ENCODE data around the gene GPR162. TPM values are rescaled to one million over a fixed set of nuclear protein-coding genes. Genes with fewer than 3 reads are reported as not detected.

Gene GPR162
- total and polyA plus RNA-seq, 2 donors from 2014 or later = 5.0 to 9.8 TPM

DNA sequence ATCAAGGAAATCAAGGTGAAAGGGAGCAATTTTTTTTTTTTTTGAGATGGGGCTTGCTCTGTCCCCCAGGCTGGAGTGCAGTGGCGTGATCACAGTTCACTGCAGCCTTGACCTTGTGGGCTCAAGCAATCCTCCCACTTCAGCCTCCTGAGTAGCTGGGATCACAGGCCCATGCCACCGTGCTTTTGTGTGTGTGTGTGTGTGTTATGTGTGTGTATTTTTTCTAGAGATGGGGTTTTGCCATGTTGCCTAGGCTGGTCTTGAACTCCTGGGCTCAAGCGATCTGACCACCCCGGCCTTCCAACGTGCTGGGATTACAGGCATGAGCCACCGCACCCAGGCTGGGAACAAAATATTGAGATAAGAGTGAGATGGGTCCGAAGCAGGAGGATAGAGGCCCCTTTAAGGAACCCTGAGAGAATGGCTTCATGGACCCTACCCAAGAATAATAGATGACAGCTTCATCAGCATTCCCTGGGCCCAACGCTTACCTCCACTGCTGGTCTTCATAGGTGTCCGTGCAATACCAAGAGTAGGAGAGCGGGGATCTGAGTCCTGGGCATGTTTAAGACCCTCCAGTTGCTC lies 28.4 kb downstream of the GPR162 start:
- Histone ChIP-seq H3K27ac (ENCODE audit: low read depth in 2 of 2, low read length in 2 of 2) (no peak overlapping the region), H3K36me3 (ENCODE audit: control insufficient read depth in 2 of 3, insufficient read depth in 3 of 3, low read length in 3 of 3) (peaks cover 0 to 4% (median 0%) of the 10 kb centered on the region in 3 donors), H3K27me3 (ENCODE audit: control insufficient read depth, insufficient read depth, low read length) (no peaks in the 10 kb centered on the region), H3K4me1 (ENCODE audit: control insufficient read depth in 2 of 3, insufficient read depth in 2 of 3, low read depth in 1 of 3, low read length in 3 of 3) (peaks cover 0 to 11% (median 6%) of the 10 kb centered on the region in 3 donors), H3K9me3 (ENCODE audit: control insufficient read depth in 2 of 3, insufficient read depth in 1 of 3, low read length in 3 of 3) (no peaks in the 10 kb centered on the region), H3K4me3 (ENCODE audit: low read length in 3 of 3) (no peak overlapping the region), H3K9ac (ENCODE audit: low read length in 3 of 3) (no peak overlapping the region)
- intact Hi-C loops (cut with DNase I) = no loop called here
- no peak for FAIRE-seq
- TF ChIP-seq, protein P1, sequence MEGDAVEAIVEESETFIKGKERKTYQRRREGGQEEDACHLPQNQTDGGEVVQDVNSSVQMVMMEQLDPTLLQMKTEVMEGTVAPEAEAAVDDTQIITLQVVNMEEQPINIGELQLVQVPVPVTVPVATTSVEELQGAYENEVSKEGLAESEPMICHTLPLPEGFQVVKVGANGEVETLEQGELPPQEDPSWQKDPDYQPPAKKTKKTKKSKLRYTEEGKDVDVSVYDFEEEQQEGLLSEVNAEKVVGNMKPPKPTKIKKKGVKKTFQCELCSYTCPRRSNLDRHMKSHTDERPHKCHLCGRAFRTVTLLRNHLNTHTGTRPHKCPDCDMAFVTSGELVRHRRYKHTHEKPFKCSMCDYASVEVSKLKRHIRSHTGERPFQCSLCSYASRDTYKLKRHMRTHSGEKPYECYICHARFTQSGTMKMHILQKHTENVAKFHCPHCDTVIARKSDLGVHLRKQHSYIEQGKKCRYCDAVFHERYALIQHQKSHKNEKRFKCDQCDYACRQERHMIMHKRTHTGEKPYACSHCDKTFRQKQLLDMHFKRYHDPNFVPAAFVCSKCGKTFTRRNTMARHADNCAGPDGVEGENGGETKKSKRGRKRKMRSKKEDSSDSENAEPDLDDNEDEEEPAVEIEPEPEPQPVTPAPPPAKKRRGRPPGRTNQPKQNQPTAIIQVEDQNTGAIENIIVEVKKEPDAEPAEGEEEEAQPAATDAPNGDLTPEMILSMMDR (IDR thresholded peaks at IDR 0.05; ENCODE audit: borderline replicate concordance, extremely low read depth, insufficient read depth) = no peak
- DNase-seq = peak in 1 of 5 donors; percentile 59

DNA sequence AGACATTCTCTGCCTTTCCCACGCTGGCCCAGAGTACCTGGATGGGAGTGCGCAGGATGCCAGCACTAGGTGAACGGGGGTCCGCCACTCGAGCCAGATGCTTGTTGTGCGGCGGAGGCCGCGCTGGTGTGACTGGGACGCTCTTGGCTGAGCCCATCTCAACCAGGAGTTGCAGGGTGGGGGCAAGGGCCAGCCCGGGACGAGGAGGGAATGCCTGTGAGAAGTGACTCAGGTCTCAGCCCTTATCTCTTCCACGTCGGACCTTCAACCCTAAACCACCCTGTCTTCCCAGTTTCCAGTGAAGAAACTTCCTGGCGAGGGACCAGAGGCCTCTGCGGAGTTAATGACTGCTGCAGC lies 29.2 kb downstream of the GPR162 start:
- H3K4me1 ChIP-seq (ENCODE audit: control insufficient read depth in 2 of 3, insufficient read depth in 2 of 3, low read depth in 1 of 3, low read length in 3 of 3) = peaks cover 0 to 11% (median 6%) of the 10 kb centered on the region in 3 donors
- peak overlapping the region in 1 of 3 donors; percentile 4 for H3K9ac ChIP-seq (ENCODE audit: low read length in 3 of 3)
- peak in 2 of 5 donors; percentile 78 to 88 for DNase-seq
- intact Hi-C loops (cut with DNase I) = no loop called here
- no peaks in the 10 kb centered on the region for H3K27me3 ChIP-seq (ENCODE audit: control insufficient read depth, insufficient read depth, low read length)
- no peak overlapping the region for H3K27ac ChIP-seq (ENCODE audit: low read depth in 2 of 2, low read length in 2 of 2)
- H3K36me3 ChIP-seq (ENCODE audit: control insufficient read depth in 2 of 3, insufficient read depth in 3 of 3, low read length in 3 of 3) = peaks cover 0 to 5% (median 0%) of the 10 kb centered on the region in 3 donors
- TF ChIP-seq, protein P1 (IDR thresholded peaks at IDR 0.05; ENCODE audit: borderline replicate concordance, extremely low read depth, insufficient read depth) = no peak
- H3K4me3 ChIP-seq (ENCODE audit: low read length in 3 of 3) = peak overlapping the region in 2 of 3 donors; percentile 85 to 92
- no peaks in the 10 kb centered on the region for H3K9me3 ChIP-seq (ENCODE audit: control insufficient read depth in 2 of 3, insufficient read depth in 1 of 3, low read length in 3 of 3)
- FAIRE-seq = no peak

DNA sequence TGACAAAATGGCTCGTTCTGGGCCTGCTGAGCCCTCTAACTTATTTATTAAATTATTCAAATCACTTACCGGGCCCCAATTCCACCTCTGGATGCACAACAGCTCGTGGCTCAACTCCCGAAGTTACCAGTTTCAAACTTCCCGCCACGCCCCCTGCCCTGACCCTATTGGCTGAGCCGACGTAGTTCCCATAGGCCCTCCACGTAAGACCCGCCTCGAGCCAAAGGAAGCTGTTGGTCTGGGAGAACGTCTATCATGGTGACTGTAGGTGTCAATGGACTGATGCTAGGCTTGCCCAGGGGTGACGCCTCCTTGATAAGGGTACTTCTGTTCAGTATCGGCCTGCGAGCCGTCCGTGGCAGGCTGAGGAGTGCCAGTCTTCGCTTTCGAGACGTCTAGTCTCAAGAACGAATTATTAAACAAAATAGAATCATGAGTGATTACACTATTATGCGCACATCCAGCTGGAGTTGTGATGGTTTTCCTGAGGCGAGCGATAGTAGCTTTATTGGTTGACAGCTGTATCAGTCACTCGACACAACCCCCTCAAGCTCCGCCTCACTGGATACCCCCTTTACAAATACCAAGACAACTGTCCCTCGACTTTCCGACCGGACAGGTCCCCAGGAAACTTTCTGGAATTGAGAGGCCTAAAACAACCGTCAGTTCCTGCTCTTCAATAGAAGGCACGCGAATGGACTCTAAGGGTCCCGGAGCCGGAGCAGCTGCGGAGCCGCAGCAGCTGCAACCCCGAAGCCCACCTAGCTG lies 29.7 kb downstream of the GPR162 start, which contains the start of gene CDCA3:
TSS of gene CDCA3 (minus strand) at position 134 of the 768 bp plus-strand sequence. CDS start 334 bp downstream, outside the sequence.
- Histone ChIP-seq H3K27me3 (ENCODE audit: control insufficient read depth, insufficient read depth, low read length) (no peaks in the 10 kb centered on the region), H3K4me3 (ENCODE audit: low read length in 3 of 3) (peak within 1 kb of the TSS; percentile 92 to 99 (median 99)), H3K27ac (ENCODE audit: low read depth in 2 of 2, low read length in 2 of 2) (peak within 1 kb of the TSS; percentile 92), H3K9ac (ENCODE audit: low read length in 3 of 3) (peak within 1 kb of the TSS; percentile 66 to 98 (median 87)), H3K4me1 (ENCODE audit: control insufficient read depth in 2 of 3, insufficient read depth in 2 of 3, low read depth in 1 of 3, low read length in 3 of 3) (peaks cover 0 to 11% (median 6%) of the 10 kb centered on the region in 3 donors), H3K36me3 (ENCODE audit: control insufficient read depth in 2 of 3, insufficient read depth in 3 of 3, low read length in 3 of 3) (peaks cover 0 to 5% (median 5%) of the 10 kb centered on the region in 3 donors), H3K9me3 (ENCODE audit: control insufficient read depth in 2 of 3, insufficient read depth in 1 of 3, low read length in 3 of 3) (no peaks in the 10 kb centered on the region)
- peak; percentile 96 to 99 (median 97) for DNase-seq
- FAIRE-seq = peak; percentile 39
- TF ChIP-seq, protein P1 (IDR thresholded peaks at IDR 0.05; ENCODE audit: borderline replicate concordance, extremely low read depth, insufficient read depth) = no peak
- intact Hi-C loops (cut with DNase I) = no loop called here

Measured in kidney (tissue), 14 donors.